Measurements from ENCODE around the gene ARHGAP9. TPM values are rescaled to one million over a fixed set of nuclear protein-coding genes. Genes with fewer than 3 reads are reported as not detected.
A peak's percentile ranks its signal among the peaks of the same experiment; 100 is the strongest.

Gene ARHGAP9
- total RNA-seq, 2 experiments from 2014 or later = 354 to 370 TPM

DNA sequence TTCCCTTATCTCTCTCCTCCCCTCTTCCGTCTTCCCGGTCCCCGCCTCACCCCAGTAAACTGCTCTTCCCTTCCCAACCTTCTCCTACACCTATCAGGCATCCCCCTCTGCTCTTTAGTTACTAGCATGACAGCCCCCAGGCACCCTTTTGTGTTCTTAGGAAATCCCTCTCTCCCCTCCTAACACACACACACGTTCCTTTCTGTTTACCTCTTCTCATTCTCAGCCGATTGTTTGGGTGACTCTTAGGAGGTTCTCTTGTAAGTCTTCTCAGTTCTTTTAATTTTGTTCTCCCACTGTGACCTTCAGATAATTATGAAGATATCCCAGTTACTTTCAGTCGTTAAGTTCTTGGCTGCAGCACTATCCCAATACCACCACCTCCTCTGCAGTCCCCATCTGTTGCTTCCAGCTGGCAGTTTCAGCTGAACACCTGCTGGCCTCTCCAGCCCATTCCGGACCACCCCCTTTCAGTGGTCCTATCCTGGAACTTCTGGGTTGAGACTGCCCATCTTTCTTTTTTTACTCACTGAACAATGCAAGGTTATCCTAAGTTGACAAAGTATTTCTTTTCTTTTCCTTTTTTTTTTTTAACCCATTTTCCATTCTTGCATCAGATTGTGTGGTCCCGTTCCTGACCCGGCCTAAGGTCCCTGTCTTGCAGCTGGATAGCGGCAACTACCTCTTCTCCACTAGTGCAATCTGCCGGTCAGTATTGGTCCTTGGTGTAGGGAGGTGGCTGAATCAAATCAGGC lies 8.9 kb upstream of the ARHGAP9 start:
- peak overlapping the region; percentile 90 for H3K27ac Mint-ChIP-seq
- ChIA-PET POLR2A (interaction anchor here (1.4 to 2.5 kb wide), 3 partner anchors 11 to 32 kb away, joined by 3 to 15 read pairs (median 10); partner anchors contain the start of gene DDIT3), CTCF (interaction anchor here (1.4 kb wide), 1 partner anchor 30 kb away, joined by 5 read pairs; the partner anchor contains the start of gene GLI1)
- H3K9me3 ChIP-seq (ENCODE audit: control insufficient read depth in 1 of 2, insufficient read depth in 1 of 2, low read length in 2 of 2) = no peaks in the 10 kb centered on the region
- H3K27ac ChIP-seq (ENCODE audit: low read depth in 1 of 2, low read length in 2 of 2) = peak overlapping the region; percentile 80 to 86
- intact Hi-C loops (cut with DNase I, micrococcal nuclease) = loop anchor here in 1 of 2 experiments (1.0 to 5.0 kb wide), 2 partner anchors 31 to 59 kb away; partner anchors contain the start of gene DCTN2
- H3K9me3 Mint-ChIP-seq = no peaks in the 10 kb centered on the region
- peaks cover 57% of the 10 kb centered on the region for H3K36me3 Mint-ChIP-seq (ENCODE audit: low read depth)
- ATAC-seq (ENCODE audit: poor library complexity) = no peak
- H3K4me1 Mint-ChIP-seq (ENCODE audit: low read depth) = peaks cover 35% of the 10 kb centered on the region
- H3K4me3 Mint-ChIP-seq = peak overlapping the region; percentile 98
- no peaks in the 10 kb centered on the region for H3K27me3 ChIP-seq (ENCODE audit: control insufficient read depth in 1 of 2, insufficient read depth in 2 of 2, low read length in 2 of 2)
- TF ChIP-seq, protein P1, sequence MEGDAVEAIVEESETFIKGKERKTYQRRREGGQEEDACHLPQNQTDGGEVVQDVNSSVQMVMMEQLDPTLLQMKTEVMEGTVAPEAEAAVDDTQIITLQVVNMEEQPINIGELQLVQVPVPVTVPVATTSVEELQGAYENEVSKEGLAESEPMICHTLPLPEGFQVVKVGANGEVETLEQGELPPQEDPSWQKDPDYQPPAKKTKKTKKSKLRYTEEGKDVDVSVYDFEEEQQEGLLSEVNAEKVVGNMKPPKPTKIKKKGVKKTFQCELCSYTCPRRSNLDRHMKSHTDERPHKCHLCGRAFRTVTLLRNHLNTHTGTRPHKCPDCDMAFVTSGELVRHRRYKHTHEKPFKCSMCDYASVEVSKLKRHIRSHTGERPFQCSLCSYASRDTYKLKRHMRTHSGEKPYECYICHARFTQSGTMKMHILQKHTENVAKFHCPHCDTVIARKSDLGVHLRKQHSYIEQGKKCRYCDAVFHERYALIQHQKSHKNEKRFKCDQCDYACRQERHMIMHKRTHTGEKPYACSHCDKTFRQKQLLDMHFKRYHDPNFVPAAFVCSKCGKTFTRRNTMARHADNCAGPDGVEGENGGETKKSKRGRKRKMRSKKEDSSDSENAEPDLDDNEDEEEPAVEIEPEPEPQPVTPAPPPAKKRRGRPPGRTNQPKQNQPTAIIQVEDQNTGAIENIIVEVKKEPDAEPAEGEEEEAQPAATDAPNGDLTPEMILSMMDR (IDR thresholded peaks at IDR 0.05) = no peak
- H3K4me1 ChIP-seq (ENCODE audit: insufficient read depth, low read length) = peaks cover 26% of the 10 kb centered on the region
- peaks cover 40% of the 10 kb centered on the region for H3K36me3 ChIP-seq (ENCODE audit: insufficient read depth, low read length)
- no peak for DNase-seq
- H3K27me3 Mint-ChIP-seq = no peaks in the 10 kb centered on the region
- H3K4me3 ChIP-seq (ENCODE audit: low read length) = peak overlapping the region; percentile 98

DNA sequence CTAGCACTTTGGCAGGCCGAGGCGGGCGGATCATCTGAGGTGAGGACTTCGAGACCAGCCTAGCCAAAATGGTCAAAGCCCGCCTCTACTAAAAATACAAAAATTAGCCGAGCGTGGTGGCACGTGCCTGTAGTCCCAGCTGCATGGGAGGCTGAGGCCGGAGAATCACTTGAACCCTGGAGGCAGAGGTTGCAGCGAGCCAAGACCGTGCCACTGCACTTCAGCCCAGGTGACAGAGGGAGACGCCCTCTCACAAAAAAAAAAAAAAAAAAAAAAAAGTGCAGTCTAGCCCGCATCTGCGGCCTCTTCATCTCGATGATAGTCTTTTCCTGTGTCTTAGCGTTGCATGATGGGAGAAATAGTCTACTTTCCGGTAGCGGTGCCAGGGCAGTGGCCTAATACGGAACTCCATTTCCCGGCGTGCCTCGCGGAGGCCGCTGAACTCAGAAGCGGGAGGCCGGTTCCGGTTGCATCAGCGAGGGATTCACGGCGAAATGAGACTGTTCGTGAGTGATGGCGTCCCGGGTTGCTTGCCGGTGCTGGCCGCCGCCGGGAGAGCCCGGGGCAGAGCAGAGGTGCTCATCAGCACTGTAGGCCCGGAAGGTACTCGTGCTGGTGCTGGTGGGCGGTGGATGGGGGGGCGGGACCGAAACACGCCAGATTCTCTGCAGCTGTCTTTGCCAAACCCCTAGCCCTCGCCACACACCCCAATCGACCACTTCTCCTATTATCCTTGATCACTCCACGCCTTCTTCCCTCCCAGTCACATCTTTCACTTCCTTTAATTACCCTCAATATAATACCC lies 8.1 kb upstream of the ARHGAP9 start, which contains the start of gene MARS1:
Gene MARS1, plus strand, starts transcription at position 472 of the 805 bp plus-strand sequence. Its CDS starts 23 bp downstream, at position 495.
- ATAC-seq (ENCODE audit: poor library complexity) = peak; percentile 96
- TF ChIP-seq, protein P1 (IDR thresholded peaks at IDR 0.05) = no peak
- POLR2A ChIA-PET = interaction anchor here (1.0 to 2.5 kb wide), 5 partner anchors 8 to 32 kb away, joined by 6 to 15 read pairs (median 7); partner anchors contain the start of genes ARHGAP9 and DDIT3
- Mint-ChIP-seq H3K4me1 (ENCODE audit: low read depth) (peaks cover 40% of the 10 kb centered on the region), H3K4me3 (peak within 1 kb of the TSS; percentile 98), H3K27me3 (no peaks in the 10 kb centered on the region), H3K9me3 (no peaks in the 10 kb centered on the region), H3K36me3 (ENCODE audit: low read depth) (peaks cover 59% of the 10 kb centered on the region), H3K27ac (peak within 1 kb of the TSS; percentile 90)
- H3K27me3 ChIP-seq (ENCODE audit: control insufficient read depth in 1 of 2, insufficient read depth in 2 of 2, low read length in 2 of 2) = no peaks in the 10 kb centered on the region
- H3K4me3 ChIP-seq (ENCODE audit: low read length) = peak within 1 kb of the TSS; percentile 98
- H3K4me1 ChIP-seq (ENCODE audit: insufficient read depth, low read length) = peaks cover 26% of the 10 kb centered on the region
- peak within 1 kb of the TSS; percentile 80 to 86 for H3K27ac ChIP-seq (ENCODE audit: low read depth in 1 of 2, low read length in 2 of 2)
- intact Hi-C loops (cut with DNase I, micrococcal nuclease) = loop anchor here (2.0 to 5.0 kb wide), 2 partner anchors 59 to 60 kb away; partner anchors contain the start of gene DCTN2 (in 2 of the 2)
- CTCF ChIA-PET = interaction anchor here (1.4 to 2.9 kb wide), 2 partner anchors 11 to 29 kb away, joined by 5 to 12 read pairs; partner anchors contain the start of gene GLI1
- H3K9me3 ChIP-seq (ENCODE audit: control insufficient read depth in 1 of 2, insufficient read depth in 1 of 2, low read length in 2 of 2) = no peaks in the 10 kb centered on the region
- peak; percentile 80 to 98 (median 88) for DNase-seq
- peaks cover 37% of the 10 kb centered on the region for H3K36me3 ChIP-seq (ENCODE audit: insufficient read depth, low read length)

DNA sequence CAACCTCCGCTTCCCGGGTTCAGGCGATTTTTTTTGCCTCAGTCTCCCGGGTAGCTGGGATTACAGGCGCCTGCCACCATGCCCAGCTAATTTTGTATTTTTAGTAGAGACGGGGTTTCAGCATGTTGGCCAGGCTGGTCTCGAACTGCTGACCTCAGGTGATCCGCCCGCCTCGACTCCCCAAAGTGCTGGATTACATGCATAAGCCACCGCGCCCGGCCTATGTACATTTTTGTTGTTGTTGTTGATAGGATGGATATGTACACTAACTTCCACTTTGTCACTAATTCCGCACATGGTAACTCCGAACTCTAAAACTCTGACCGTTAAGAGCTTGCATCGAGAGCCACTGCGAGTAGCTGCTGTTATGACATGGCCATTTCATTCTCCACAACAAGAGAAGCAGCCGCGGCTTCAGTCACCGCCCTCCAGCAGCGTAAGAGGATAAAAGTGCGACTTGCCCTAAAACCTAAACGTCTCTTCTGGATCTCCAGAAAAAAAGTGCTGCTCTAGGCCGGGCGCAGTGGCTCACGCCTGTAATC lies 7.5 kb upstream of the ARHGAP9 start:
- Histone ChIP-seq H3K36me3 (ENCODE audit: insufficient read depth, low read length) (peaks cover 33% of the 10 kb centered on the region), H3K4me1 (ENCODE audit: insufficient read depth, low read length) (peaks cover 26% of the 10 kb centered on the region), H3K9me3 (ENCODE audit: control insufficient read depth in 1 of 2, insufficient read depth in 1 of 2, low read length in 2 of 2) (no peaks in the 10 kb centered on the region), H3K27ac (ENCODE audit: low read depth in 1 of 2, low read length in 2 of 2) (peak overlapping the region in 1 of 2 donors; percentile 29), H3K4me3 (ENCODE audit: low read length) (no peak overlapping the region), H3K27me3 (ENCODE audit: control insufficient read depth in 1 of 2, insufficient read depth in 2 of 2, low read length in 2 of 2) (no peaks in the 10 kb centered on the region)
- Mint-ChIP-seq H3K4me1 (ENCODE audit: low read depth) (peaks cover 37% of the 10 kb centered on the region), H3K27me3 (no peaks in the 10 kb centered on the region), H3K36me3 (ENCODE audit: low read depth) (peaks cover 53% of the 10 kb centered on the region), H3K27ac (peak overlapping the region; percentile 90), H3K4me3 (peak overlapping the region; percentile 98), H3K9me3 (no peaks in the 10 kb centered on the region)
- no peak for ATAC-seq (ENCODE audit: poor library complexity)
- DNase-seq = peak in 1 of 14 experiments; percentile 44
- TF ChIP-seq, protein P1 (IDR thresholded peaks at IDR 0.05) = no peak
- intact Hi-C loops (cut with DNase I, micrococcal nuclease) = loop anchor here (2.0 to 5.0 kb wide), 2 partner anchors 60 kb away; partner anchors contain the start of gene DCTN2 (in 2 of the 2)
- CTCF ChIA-PET = interaction anchor here (2.9 kb wide), 1 partner anchor 10 kb away, joined by 12 read pairs; no protein-coding TSS in a partner anchor
- POLR2A ChIA-PET = interaction anchor here (1.0 to 2.5 kb wide), 5 partner anchors 8 to 33 kb away, joined by 6 to 15 read pairs (median 7); partner anchors contain the start of genes ARHGAP9 and DDIT3
